K562 (cell line): ENCODE measurements around the gene SPPL2C. TPM values are rescaled to one million over a fixed set of nuclear protein-coding genes. Genes with fewer than 3 reads are reported as not detected.

Source experiments
- ATAC-seq: fragments of 200-7000 bp; cut with Tn5 transposase; 3 replicates; pipeline ENCODE4 v1.9.1; 2020; ENCODE audit warnings: moderate library complexity
- BruUV-seq: library from RNA; stranded (reverse); fragments of 400-500 nt; replicated peaks from 2 replicates; lab custom pipeline; 2021; lab: Mats Ljungman, UMichigan
- CTCF ChIA-PET: fragments of 300-600 bp; formaldehyde crosslinking; extraction: SDS; loops from one replicate; lab custom pipeline; 2021; ENCODE audit warnings: low intra/inter-chr PET ratio; lab: Yijun Ruan, JAX
- POLR2A ChIA-PET: fragments of 300-600, 350-650 bp; sonication (Branson Sonifier 250); formaldehyde crosslinking; extraction: SDS; loops from one replicate; lab custom pipeline; 2021; ENCODE audit warnings: antibody characterized with exemption, inconsistent platforms; lab: Yijun Ruan, JAX
- DNase-seq, 4 experiments: peaks; one replicate each; pipeline versions ENCODE4 v3.0.0 to v3.0.0-alpha.2; 2011 to 2018; ENCODE audit warnings: low spot score in 3 of 4, mixed read lengths in 3 of 4; ENCODE audit errors: extremely low read depth in 1 of 4
- FAIRE-seq: peaks from 2 replicates; lab custom pipeline; 2011; peaks lifted over from hg19 to GRCh38; lab: Jason Lieb, UNC
- H2AFZ ChIP-seq: 2 replicates; pipeline ENCODE4 v1.6.0; 2011; ENCODE audit warnings: low read depth, low read length, control low read depth, inconsistent platforms
- H3K27ac ChIP-seq: fragments of 200-600 bp; 3 replicates; pipeline ENCODE4 v1.8.0; 2011; ENCODE audit warnings: low read depth, mild to moderate bottlenecking, control low read depth, inconsistent platforms, low read length, moderate library complexity, mixed read lengths; ENCODE audit errors: extremely low read depth
- H3K27me3 ChIP-seq, 2 experiments: fragments of 300-600 bp in 1 of 2; 2 replicates in 1 of 2; 3 replicates in 1 of 2; pipeline versions ENCODE4 v1.6.0 to v1.8.0; 2011; ENCODE audit warnings: inconsistent platforms in 2 of 2, low read length in 2 of 2, mild to moderate bottlenecking in 1 of 2, mixed read lengths in 1 of 2, moderate library complexity in 1 of 2; ENCODE audit not compliant: control insufficient read depth in 2 of 2, insufficient read depth in 2 of 2
- H3K36me3 ChIP-seq: fragments of 300-600 bp; 3 replicates; pipeline ENCODE4 v1.8.0; 2011; ENCODE audit warnings: mild to moderate bottlenecking, low read length, inconsistent platforms; ENCODE audit not compliant: control insufficient read depth, insufficient read depth
- H3K4me1 ChIP-seq, 2 experiments: fragments of 200-600 bp in 1 of 2; replicated peaks in 1 of 2; 2 replicates in 1 of 2; 3 replicates in 1 of 2; pipeline versions ENCODE4 v1.5.1 to v1.8.0; 2011; ENCODE audit warnings: inconsistent platforms in 2 of 2, low read length in 2 of 2, mild to moderate bottlenecking in 1 of 2, mixed read lengths in 1 of 2, moderate library complexity in 1 of 2; ENCODE audit not compliant: control insufficient read depth in 2 of 2, insufficient read depth in 2 of 2
- H3K4me2 ChIP-seq: 2 replicates; pipeline ENCODE4 v1.6.1; 2011; ENCODE audit warnings: low read length, control low read depth, inconsistent platforms, mixed read lengths; ENCODE audit not compliant: insufficient read depth
- H3K4me3 ChIP-seq: fragments of 200-600 bp; sonication (generic), shearing (Covaris generic); 2 replicates; pipeline ENCODE4 v1.5.1; 2016; ENCODE audit warnings: control low read depth, inconsistent platforms
- H3K79me2 ChIP-seq: fragments of 200-600 bp; 3 replicates; pipeline ENCODE4 v1.8.0; 2011; ENCODE audit warnings: low read length, inconsistent platforms; ENCODE audit not compliant: control insufficient read depth, insufficient read depth
- H3K9ac ChIP-seq, 2 experiments: 2 replicates each; pipeline versions ENCODE4 v1.6.0 to v1.6.1; 2011; ENCODE audit warnings: low read depth in 2 of 2, low read length in 2 of 2, control low read depth in 1 of 2, inconsistent platforms in 1 of 2, mild to moderate bottlenecking in 1 of 2, mixed read lengths in 1 of 2; ENCODE audit not compliant: insufficient read depth in 1 of 2
- H3K9me1 ChIP-seq: one replicate; pipeline ENCODE4 v1.6.0; 2011; ENCODE audit warnings: inconsistent platforms, mild to moderate bottlenecking, low read length, moderate library complexity; ENCODE audit not compliant: control insufficient read depth, insufficient read depth
- H3K9me3 ChIP-seq: replicated peaks from 2 replicates; pipeline ENCODE4 v1.5.1; 2011; ENCODE audit warnings: low read depth, low read length, inconsistent platforms; ENCODE audit not compliant: control insufficient read depth, insufficient read depth
- H4K20me1 ChIP-seq: replicated peaks from 2 replicates; pipeline ENCODE4 v1.6.1; 2011; ENCODE audit warnings: low read length, inconsistent platforms, mixed read lengths; ENCODE audit not compliant: control insufficient read depth, insufficient read depth
- MEIS2 ChIP-seq: fragments of 450-650 bp; IDR thresholded peaks from 2 replicates; pipeline ENCODE4 v1.6.1; 2014; ENCODE audit warnings: mild to moderate bottlenecking; ENCODE audit not compliant: partially characterized antibody
- ZNF384 ChIP-seq: IDR thresholded peaks from 2 replicates; pipeline ENCODE4 v1.6.1; 2012; ENCODE audit warnings: low read depth, low read length, improper control_type of control experiment
- WGBS: fragments of 100-300 bp; shearing (Covaris generic); methylation state at CpG from one replicate; pipeline ENCODE4 v1.1.6; 2016; ENCODE audit warnings: low coverage, mixed read lengths; ENCODE audit not compliant: insufficient coverage; ENCODE audit errors: missing lambda C conversion rate; 5-methylcytosine and 5-hydroxymethylcytosine counted together
- in situ Hi-C: fragments of 300-500 bp; cut with MboI; formaldehyde crosslinking; loops from 4 replicates; pipeline ENCODE4 v1.15.0; 2018; ENCODE audit warnings: inconsistent platforms, mixed read lengths
- intact Hi-C: fragments of 100-400 bp; cut with micrococcal nuclease; formaldehyde crosslinking; loops from 2 replicates; pipeline ENCODE4 v1.14.2; 2022
- polyA plus RNA-seq, 8 experiments: library from polyadenylated mRNA; depleted of rRNA in 4 of 8; stranded (reverse) in 5 of 8; unstranded in 3 of 8; fragments of >200 nt; fragmentation: Nextera tagmentation in 2 of 8; fragmentation: Illumina TruSeq in 1 of 8; extraction: Ambion mirVana in 2 of 8; extraction: Trizol in 1 of 8; gene quantifications; 2 replicates each; pipeline versions ENCODE4 v1.2.1 to v1.2.3, GENCODE V29; 2011 to 2014; ENCODE audit warnings: inconsistent platforms in 1 of 8, missing spikeins in 1 of 8
- total RNA-seq, 7 experiments: library from RNA; depleted of rRNA in 6 of 7; stranded (reverse); fragments of >200 nt in 6 of 7; fragmentation: Illumina TruSeq in 2 of 7; extraction: Trizol in 2 of 7; gene quantifications; 2 replicates each; pipeline versions ENCODE4 v1.2.1 to v1.2.3, GENCODE V29; 2011 to 2021; ENCODE audit warnings: low replicate concordance in 1 of 7
- TF ChIP-seq, protein P1 (sequence below), 2 experiments: IDR thresholded peaks in 1 of 2; conservative IDR thresholded peaks in 1 of 2; 2 replicates each; pipeline ENCODE4 v1.6.1; 2016; ENCODE audit warnings: low read depth in 2 of 2, mild to moderate bottlenecking in 1 of 2, missing compliant biosample characterization in 1 of 2, missing genetic modification characterization in 1 of 2, moderate library complexity in 1 of 2
- TF ChIP-seq, protein P2 (sequence below): fragments of 450-650 bp; IDR thresholded peaks from 2 replicates; pipeline ENCODE4 v1.6.1; 2016

Gene SPPL2C
- total and polyA plus RNA-seq, 9 of the 15 experiments (the other 6 are each of a cell fraction or from before 2014, with no cell fraction given), result not detected

DNA sequence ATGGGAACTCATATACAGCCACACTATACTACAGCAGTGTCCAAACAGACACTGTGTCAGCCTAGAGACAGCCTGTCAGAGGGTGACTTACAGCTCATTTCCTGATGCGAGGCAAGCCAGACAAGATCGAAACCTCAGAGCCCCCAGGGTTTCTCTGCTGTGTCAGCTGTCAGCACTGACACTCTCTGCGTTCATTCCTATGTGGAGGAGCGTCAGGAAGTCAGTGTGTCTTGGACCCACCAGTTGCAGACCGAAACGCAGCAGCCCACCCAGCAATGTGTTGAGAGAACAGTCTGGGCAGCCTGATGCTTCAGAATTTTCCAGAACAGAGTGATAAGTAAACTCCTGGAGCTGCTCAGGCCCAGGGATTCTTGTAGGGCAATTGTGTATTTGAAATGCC, 29.0 kb downstream of the SPPL2C start:
- in situ Hi-C loops, result no loop called here
- intact Hi-C loops, result no loop called here
- Histone ChIP-seq H4K20me1 (no peaks in the 10 kb centered on the region), H3K27me3 (peaks cover 15 to 31% of the 10 kb centered on the region in 2 experiments; a peak in 4 of 5 replicates), H3K9me3 (no peaks in the 10 kb centered on the region), H3K36me3 (no peaks in the 10 kb centered on the region), H3K9ac (peak overlapping the region in 1 of 2 experiments; percentile 48; a peak in 1 of 4 replicates), H2AFZ (no peak overlapping the region), H3K79me2 (no peaks in the 10 kb centered on the region), H3K4me2 (no peak overlapping the region), H3K4me1 (peaks cover 3 to 11% of the 10 kb centered on the region in 2 experiments; a peak in 2 of 5 replicates), H3K9me1 (no peaks in the 10 kb centered on the region), H3K4me3 (no peak overlapping the region), H3K27ac (no peak overlapping the region)
- TF ChIP-seq, protein P1, sequence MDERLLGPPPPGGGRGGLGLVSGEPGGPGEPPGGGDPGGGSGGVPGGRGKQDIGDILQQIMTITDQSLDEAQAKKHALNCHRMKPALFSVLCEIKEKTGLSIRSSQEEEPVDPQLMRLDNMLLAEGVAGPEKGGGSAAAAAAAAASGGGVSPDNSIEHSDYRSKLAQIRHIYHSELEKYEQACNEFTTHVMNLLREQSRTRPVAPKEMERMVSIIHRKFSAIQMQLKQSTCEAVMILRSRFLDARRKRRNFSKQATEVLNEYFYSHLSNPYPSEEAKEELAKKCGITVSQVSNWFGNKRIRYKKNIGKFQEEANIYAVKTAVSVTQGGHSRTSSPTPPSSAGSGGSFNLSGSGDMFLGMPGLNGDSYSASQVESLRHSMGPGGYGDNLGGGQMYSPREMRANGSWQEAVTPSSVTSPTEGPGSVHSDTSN (CRISPR knock-in tag; IDR thresholded peaks at IDR 0.05; ENCODE audit: low read depth), result no peak
- TF ChIP-seq, protein P1 (tag; conservative IDR thresholded peaks at IDR 0.05; ENCODE audit: low read depth), result peak; percentile 83
- peak; percentile 77 for TF ChIP-seq MEIS2
- TF ChIP-seq, protein P2, sequence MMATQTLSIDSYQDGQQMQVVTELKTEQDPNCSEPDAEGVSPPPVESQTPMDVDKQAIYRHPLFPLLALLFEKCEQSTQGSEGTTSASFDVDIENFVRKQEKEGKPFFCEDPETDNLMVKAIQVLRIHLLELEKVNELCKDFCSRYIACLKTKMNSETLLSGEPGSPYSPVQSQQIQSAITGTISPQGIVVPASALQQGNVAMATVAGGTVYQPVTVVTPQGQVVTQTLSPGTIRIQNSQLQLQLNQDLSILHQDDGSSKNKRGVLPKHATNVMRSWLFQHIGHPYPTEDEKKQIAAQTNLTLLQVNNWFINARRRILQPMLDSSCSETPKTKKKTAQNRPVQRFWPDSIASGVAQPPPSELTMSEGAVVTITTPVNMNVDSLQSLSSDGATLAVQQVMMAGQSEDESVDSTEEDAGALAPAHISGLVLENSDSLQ, result peak; percentile 68
- no peak for TF ChIP-seq ZNF384
- CTCF ChIA-PET, result no interaction called here
- BruUV-seq, result no TSS peak
- FAIRE-seq, result no peak
- peak; percentile 70 for ATAC-seq
- 1% methylated on average over 6 of the region's 6 CpGs for WGBS
- no peak for DNase-seq
- POLR2A ChIA-PET, result no interaction called here
